Activated CD8-positive, alpha-beta memory T cell treated with anti-CD3 and anti-CD28 coated beads, Interleukin-2, amount 50 U/mL, for 24 hours (primary cell): ENCODE data around the gene SLC9A1.

Experiments used
- DNase-seq: peaks from one replicate; pipeline ENCODE4 v3.0.0-alpha.2; 2020; ENCODE audit errors: extremely low read depth

SLC9A1 gene

GRCh38 chr1:27070390-27071048 lies 84.4 kb downstream of the SLC9A1 start:
- no peak for DNase-seq

- DNase-seq: no peak
These were observed 86.0 kb downstream of the SLC9A1 start for GRCh38 chr1:27068922-27069321.

DNA sequence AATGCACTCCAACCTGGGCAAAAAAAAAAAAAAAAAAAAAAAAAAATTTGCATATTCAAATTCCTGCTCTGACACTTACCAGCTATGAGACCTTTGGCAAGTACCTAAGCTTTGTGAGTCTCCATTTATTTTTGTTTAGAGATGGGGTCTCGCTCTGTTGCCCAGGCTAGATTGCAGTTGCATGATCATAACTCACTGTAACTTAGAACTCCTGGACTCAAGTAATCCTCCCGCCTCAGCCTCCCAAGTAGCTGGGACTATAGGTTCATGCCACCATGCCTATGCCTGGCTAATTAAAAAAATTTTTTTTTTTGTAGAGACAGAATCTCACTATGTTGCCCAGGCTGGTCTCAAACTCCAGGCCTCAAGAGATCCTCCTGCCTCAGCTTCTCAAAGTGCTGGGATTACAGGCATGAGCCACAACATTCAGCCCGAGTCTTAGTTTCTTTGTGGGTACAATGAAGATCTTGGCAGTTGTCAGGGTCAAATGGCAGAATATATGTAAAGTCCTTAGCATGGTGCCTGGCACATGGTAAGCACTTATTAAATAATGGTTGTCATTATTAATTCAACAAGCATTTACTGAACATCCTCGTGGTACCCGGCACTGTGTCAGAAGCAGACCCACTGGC lies 88.8 kb downstream of the SLC9A1 start:
- no peak for DNase-seq

GRCh38 chr1:27060891-27061290 lies 94.0 kb downstream of the SLC9A1 start:
- no peak for DNase-seq

- no peak for DNase-seq
These were observed 95.8 kb downstream of the SLC9A1 start for GRCh38 chr1:27058966-27059669.

GRCh38 chr1:27057801-27058625 lies 96.9 kb downstream of the SLC9A1 start:
- no peak for DNase-seq

GRCh38 chr1:27057389-27057788 lies 97.5 kb downstream of the SLC9A1 start:
- no peak for DNase-seq

- DNase-seq: no peak
These were observed 100.8 kb downstream of the SLC9A1 start for GRCh38 chr1:27053977-27054753.

DNA sequence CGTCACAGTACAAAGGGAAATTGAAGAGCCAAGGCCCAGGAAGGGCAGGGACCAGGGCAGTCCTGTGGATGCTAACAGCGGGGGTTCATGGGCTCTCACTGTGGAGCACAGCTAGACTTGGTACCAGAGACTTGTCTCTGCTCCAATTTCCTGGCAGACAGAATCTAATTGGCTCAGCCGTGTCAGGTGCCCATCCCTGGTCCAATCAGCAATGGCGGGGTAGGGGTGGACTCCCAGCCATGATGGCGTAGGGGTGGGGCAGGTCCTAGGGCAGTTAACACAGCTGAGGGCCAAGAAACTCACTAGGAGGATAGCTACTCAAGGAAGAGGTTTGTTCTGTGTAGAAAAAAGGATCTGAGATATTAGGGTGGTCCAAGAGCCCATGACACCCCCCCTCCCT lies 102.4 kb downstream of the SLC9A1 start:
- DNase-seq: no peak

GRCh38 chr1:27049607-27050006 lies 105.3 kb downstream of the SLC9A1 start:
- no peak for DNase-seq

GRCh38 chr1:27049100-27049499 lies 105.8 kb downstream of the SLC9A1 start:
- DNase-seq: no peak
